Gastroesophageal sphincter (tissue), 4 donors: ENCODE results near the gene ZFP14. TPM values are rescaled to one million over a fixed set of nuclear protein-coding genes. Genes with fewer than 3 reads are reported as not detected.
A peak's percentile ranks its signal among the peaks of the same experiment; 100 is the strongest.

Experiments
- ATAC-seq: fragments of 150-250 bp; one replicate; pipeline ENCODE4 v1.9.1; 2016; ENCODE audit warnings: mild to moderate bottlenecking, moderate library complexity
- H3K27ac ChIP-seq, 4 donors: fragments of 200-600 bp; sonication (generic) in 3 of 4; 1 replicate in 3 of 4; 2 replicates in 1 of 4; pipeline ENCODE4 v1.5.1; 2016 to 2019
- H3K27me3 ChIP-seq: fragments of 200-600 bp; sonication (generic); one replicate; pipeline ENCODE4 v1.5.1; 2019
- H3K36me3 ChIP-seq, 2 donors: fragments of 200-600 bp; sonication (generic); one replicate each; pipeline ENCODE4 v1.5.1; 2019; ENCODE audit warnings: control low read depth in 1 of 2
- H3K4me1 ChIP-seq, 3 donors: fragments of 200-600 bp; sonication (generic); 1 replicate in 2 of 3; 2 replicates in 1 of 3; pipeline ENCODE4 v1.5.1; 2016 to 2019; ENCODE audit warnings: control low read depth in 2 of 3
- H3K4me3 ChIP-seq, 2 donors: fragments of 200-600 bp; sonication (generic); one replicate each; pipeline ENCODE4 v1.5.1; 2019; ENCODE audit warnings: mild to moderate bottlenecking in 1 of 2, moderate library complexity in 1 of 2
- H3K9me3 ChIP-seq, 3 donors: fragments of 200-600 bp; sonication (generic); one replicate each; pipeline ENCODE4 v1.5.1; 2017 to 2019; ENCODE audit warnings: control low read depth in 2 of 3
- CTCF ChIP-seq, 4 experiments: fragments of 200-600 bp in 2 of 4; fragments of 450-650 bp in 2 of 4; sonication (generic) in 1 of 4; IDR thresholded peaks; one replicate each; pipeline ENCODE4 v1.5.1; 2017 to 2019; ENCODE audit warnings: antibody characterized with exemption in 4 of 4, mild to moderate bottlenecking in 2 of 4, moderate library complexity in 2 of 4
- EP300 ChIP-seq: sonication (generic); formaldehyde crosslinking; IDR thresholded peaks from one replicate; pipeline ENCODE4 v1.6.1; 2017; ENCODE audit warnings: antibody characterized with exemption, mild to moderate bottlenecking
- POLR2A ChIP-seq, 2 donors: fragments of 450-650 bp; IDR thresholded peaks; one replicate each; pipeline ENCODE4 v1.6.1; 2017; ENCODE audit warnings: antibody characterized with exemption in 2 of 2, mild to moderate bottlenecking in 2 of 2, moderate library complexity in 1 of 2
- POLR2AphosphoS5 ChIP-seq: sonication (generic); formaldehyde crosslinking; IDR thresholded peaks from one replicate; pipeline ENCODE4 v1.6.1; 2017; ENCODE audit warnings: antibody characterized with exemption
- WGBS, 2 donors: methylation state at CpG; one replicate each; pipeline ENCODE4 v1.1.5; 2018; ENCODE audit warnings: low coverage in 1 of 2; 5-methylcytosine and 5-hydroxymethylcytosine counted together
- total RNA-seq, 4 donors: library from RNA; depleted of rRNA; stranded (reverse); fragments of >200 nt; gene quantifications; one replicate each; pipeline ENCODE4 v1.1.0, GENCODE V29; 2016

ZFP14 gene
- 10 to 100 TPM in 1 of 4 donors, 1 to 10 TPM in 3; 3.6 to 10.6 (median 4.1) TPM for total RNA-seq

GRCh38 chr19:36378625-36379509 lies at the start of gene ZFP14:
Gene ZFP14 (minus strand): TSS chr19:36379201. CDS start chr19:36367892, 11,309 bp downstream.
- Histone ChIP-seq H3K9me3 (no peaks in the 10 kb centered on the region), H3K27ac (peak within 1 kb of the TSS; percentile 57 to 92 (median 89)), H3K36me3 (no peaks in the 10 kb centered on the region), H3K4me1 (peaks cover 4 to 23% (median 8%) of the 10 kb centered on the region in 3 donors), H3K27me3 (no peaks in the 10 kb centered on the region), H3K4me3 (peak within 1 kb of the TSS; percentile 79 to 80)
- ATAC-seq: peak; percentile 99
- TF ChIP-seq POLR2AphosphoS5 (peak; percentile 83), CTCF (IDR thresholded peaks at IDR 0.05) (peak in 2 of 4 experiments; percentile 23 to 46), POLR2A (IDR thresholded peaks at IDR 0.05) (peak; percentile 78 to 85), EP300 (no peak)
- WGBS, 2 donors: 0 to 1% methylated on average over 7 to 21 of the region's 69 CpGs

- H3K27me3 ChIP-seq: peaks cover 5% of the 10 kb centered on the region
- no peak overlapping the region for H3K4me3 ChIP-seq
- TF ChIP-seq EP300: no peak
- TF ChIP-seq POLR2AphosphoS5: no peak
- TF ChIP-seq CTCF (IDR thresholded peaks at IDR 0.05): no peak
- no peak for TF ChIP-seq POLR2A (IDR thresholded peaks at IDR 0.05)
- peaks cover 0 to 9% (median 0%) of the 10 kb centered on the region in 3 donors for H3K9me3 ChIP-seq
- H3K27ac ChIP-seq: no peak overlapping the region
- ATAC-seq: no peak
- no peaks in the 10 kb centered on the region for H3K36me3 ChIP-seq
- H3K4me1 ChIP-seq: peaks cover 0 to 12% (median 0%) of the 10 kb centered on the region in 3 donors
- WGBS, 2 donors: 76 to 77% methylated on average over 3 of the region's 4 CpGs
These were observed 44.9 kb upstream of the ZFP14 start for GRCh38 chr19:36423925-36424324.

- no peak for TF ChIP-seq POLR2A (IDR thresholded peaks at IDR 0.05)
- TF ChIP-seq EP300: no peak
- TF ChIP-seq CTCF (IDR thresholded peaks at IDR 0.05): no peak
- TF ChIP-seq POLR2AphosphoS5: no peak
- ATAC-seq: no peak
- Histone ChIP-seq H3K27me3 (peaks cover 5% of the 10 kb centered on the region), H3K36me3 (no peaks in the 10 kb centered on the region), H3K9me3 (peaks cover 0 to 9% (median 0%) of the 10 kb centered on the region in 3 donors), H3K4me1 (peaks cover 0 to 27% (median 7%) of the 10 kb centered on the region in 3 donors), H3K4me3 (peak overlapping the region; percentile 26 to 58), H3K27ac (peak overlapping the region in 2 of 4 donors; percentile 70 to 78)
- 22 to 35% methylated on average over 2 to 13 of the region's 33 CpGs for WGBS, 2 donors
These were observed 42.9 kb upstream of the ZFP14 start for GRCh38 chr19:36421749-36422481.

GRCh38 chr19:36420961-36421748 lies 42.2 kb upstream of the ZFP14 start:
- Histone ChIP-seq H3K27me3 (peaks cover 5% of the 10 kb centered on the region), H3K27ac (peak overlapping the region in 3 of 4 donors; percentile 12 to 78 (median 70)), H3K36me3 (no peaks in the 10 kb centered on the region), H3K9me3 (peaks cover 0 to 9% (median 0%) of the 10 kb centered on the region in 3 donors), H3K4me3 (peak overlapping the region; percentile 26 to 58), H3K4me1 (peaks cover 0 to 35% (median 7%) of the 10 kb centered on the region in 3 donors)
- no peak for TF ChIP-seq POLR2A (IDR thresholded peaks at IDR 0.05)
- peak in 1 of 4 experiments; percentile 40 for TF ChIP-seq CTCF (IDR thresholded peaks at IDR 0.05)
- WGBS, 2 donors: 0 to 12% methylated on average over 2 to 19 of the region's 61 CpGs
- ATAC-seq: no peak
